Stimulated activated naive CD8-positive, alpha-beta T cell treated with anti-CD3 and anti-CD28 coated beads, Interleukin-15, Interleukin-2, amounts not matched to agents 100 ng/mL and 50 ng/mL, for 24 hours (primary cell): ENCODE measurements around the gene ZNHIT1.
A peak's percentile ranks its signal among the peaks of the same experiment; 100 is the strongest.
"Not testable (repeated sequence)": the region's sequence is repeated elsewhere in the genome, so short reads cannot be mapped to it uniquely, and the experiment has no call there.

Experiments
- H3K27ac Mint-ChIP-seq: one replicate; pipeline ENCODE4 v1.8.0; 2021; ENCODE audit warnings: mild to moderate bottlenecking, mixed read lengths
- H3K27me3 Mint-ChIP-seq: one replicate; pipeline ENCODE4 v1.8.0; 2021; ENCODE audit warnings: mixed read lengths
- H3K36me3 Mint-ChIP-seq: one replicate; pipeline ENCODE4 v1.8.0; 2021; ENCODE audit warnings: low read depth, mixed read lengths
- H3K4me1 Mint-ChIP-seq: one replicate; pipeline ENCODE4 v1.8.0; 2021; ENCODE audit warnings: low read depth, mixed read lengths
- H3K4me3 Mint-ChIP-seq: one replicate; pipeline ENCODE4 v1.8.0; 2021; ENCODE audit warnings: mild to moderate bottlenecking, mixed read lengths
- H3K9me3 Mint-ChIP-seq: one replicate; pipeline ENCODE4 v1.8.0; 2021; ENCODE audit warnings: mixed read lengths

Gene ZNHIT1

GRCh38 chr7:101202603-101202918, 15.4 kb upstream of the ZNHIT1 start:
- H3K27ac Mint-ChIP-seq, result no peak overlapping the region
- no peak overlapping the region for H3K4me3 Mint-ChIP-seq
- H3K4me1 Mint-ChIP-seq, result peaks cover 12% of the 10 kb centered on the region
- H3K36me3 Mint-ChIP-seq, result no peaks in the 10 kb centered on the region
- no peaks in the 10 kb centered on the region for H3K9me3 Mint-ChIP-seq
- peaks cover 31% of the 10 kb centered on the region for H3K27me3 Mint-ChIP-seq

- Mint-ChIP-seq H3K4me1 (peaks cover 12% of the 10 kb centered on the region), H3K4me3 (peak overlapping the region; percentile 24), H3K27me3 (peaks cover 29% of the 10 kb centered on the region)
- H3K9me3 Mint-ChIP-seq, H3K27ac Mint-ChIP-seq, H3K36me3 Mint-ChIP-seq: not testable (repeated sequence)
These were observed 13.9 kb upstream of the ZNHIT1 start for GRCh38 chr7:101203740-101204738.

- Mint-ChIP-seq H3K4me1 (peaks cover 8% of the 10 kb centered on the region), H3K27me3 (peaks cover 19% of the 10 kb centered on the region), H3K9me3 (no peaks in the 10 kb centered on the region), H3K27ac (no peak overlapping the region), H3K4me3 (no peak overlapping the region), H3K36me3 (peaks cover 4% of the 10 kb centered on the region)
These were observed 11.9 kb upstream of the ZNHIT1 start for GRCh38 chr7:101205901-101206664.

GRCh38 chr7:101206665-101207042, 11.3 kb upstream of the ZNHIT1 start:
- Mint-ChIP-seq H3K4me1 (peaks cover 8% of the 10 kb centered on the region), H3K4me3 (no peak overlapping the region), H3K27ac (no peak overlapping the region), H3K9me3 (no peaks in the 10 kb centered on the region), H3K27me3 (peaks cover 15% of the 10 kb centered on the region), H3K36me3 (peaks cover 4% of the 10 kb centered on the region)

- H3K4me3 Mint-ChIP-seq, result no peak overlapping the region
- H3K36me3 Mint-ChIP-seq, result peaks cover 4% of the 10 kb centered on the region
- H3K4me1 Mint-ChIP-seq, result peaks cover 8% of the 10 kb centered on the region
- no peaks in the 10 kb centered on the region for H3K9me3 Mint-ChIP-seq
- H3K27ac Mint-ChIP-seq, result no peak overlapping the region
- H3K27me3 Mint-ChIP-seq, result peaks cover 12% of the 10 kb centered on the region
These were observed 10.5 kb upstream of the ZNHIT1 start for GRCh38 chr7:101207459-101207858.

GRCh38 chr7:101208794-101209193, 9.2 kb upstream of the ZNHIT1 start:
- peaks cover 6% of the 10 kb centered on the region for H3K4me1 Mint-ChIP-seq
- H3K9me3 Mint-ChIP-seq, result no peaks in the 10 kb centered on the region
- H3K27me3 Mint-ChIP-seq, result peaks cover 3% of the 10 kb centered on the region
- no peak overlapping the region for H3K4me3 Mint-ChIP-seq
- H3K36me3 Mint-ChIP-seq, result peaks cover 4% of the 10 kb centered on the region
- H3K27ac Mint-ChIP-seq, result no peak overlapping the region

- no peaks in the 10 kb centered on the region for H3K27me3 Mint-ChIP-seq
- no peak overlapping the region for H3K4me3 Mint-ChIP-seq
- H3K27ac Mint-ChIP-seq, result no peak overlapping the region
- no peaks in the 10 kb centered on the region for H3K9me3 Mint-ChIP-seq
- peaks cover 9% of the 10 kb centered on the region for H3K36me3 Mint-ChIP-seq
- peaks cover 5% of the 10 kb centered on the region for H3K4me1 Mint-ChIP-seq
These were observed 7.8 kb upstream of the ZNHIT1 start for GRCh38 chr7:101210143-101210542.

GRCh38 chr7:101211501-101211900, 6.5 kb upstream of the ZNHIT1 start:
- Mint-ChIP-seq H3K4me3 (no peak overlapping the region), H3K9me3 (no peaks in the 10 kb centered on the region), H3K4me1 (peaks cover 7% of the 10 kb centered on the region), H3K27ac (no peak overlapping the region), H3K27me3 (no peaks in the 10 kb centered on the region), H3K36me3 (peaks cover 13% of the 10 kb centered on the region)

- Mint-ChIP-seq H3K27me3 (no peaks in the 10 kb centered on the region), H3K9me3 (no peaks in the 10 kb centered on the region), H3K27ac (no peak overlapping the region), H3K36me3 (peaks cover 13% of the 10 kb centered on the region), H3K4me3 (no peak overlapping the region), H3K4me1 (peaks cover 10% of the 10 kb centered on the region)
These were observed 6.0 kb upstream of the ZNHIT1 start for GRCh38 chr7:101212014-101212413.

GRCh38 chr7:101216001-101216859, 1.7 kb upstream of the ZNHIT1 start:
- peaks cover 38% of the 10 kb centered on the region for H3K4me1 Mint-ChIP-seq
- H3K27ac Mint-ChIP-seq, result peak overlapping the region; percentile 72
- H3K4me3 Mint-ChIP-seq, result peak overlapping the region; percentile 96
- no peaks in the 10 kb centered on the region for H3K27me3 Mint-ChIP-seq
- H3K9me3 Mint-ChIP-seq, result no peaks in the 10 kb centered on the region
- peaks cover 9% of the 10 kb centered on the region for H3K36me3 Mint-ChIP-seq

GRCh38 chr7:101216860-101217387, 1.0 kb upstream of the ZNHIT1 start:
- H3K36me3 Mint-ChIP-seq, result peaks cover 14% of the 10 kb centered on the region
- peaks cover 38% of the 10 kb centered on the region for H3K4me1 Mint-ChIP-seq
- H3K9me3 Mint-ChIP-seq, result no peaks in the 10 kb centered on the region
- H3K27ac Mint-ChIP-seq, result peak overlapping the region; percentile 72
- H3K27me3 Mint-ChIP-seq, result no peaks in the 10 kb centered on the region
- peak overlapping the region; percentile 96 for H3K4me3 Mint-ChIP-seq

GRCh38 chr7:101218236-101219125, 516 bp downstream of the ZNHIT1 start:
- H3K27ac Mint-ChIP-seq, result peak overlapping the region; percentile 88
- no peaks in the 10 kb centered on the region for H3K9me3 Mint-ChIP-seq
- H3K36me3 Mint-ChIP-seq, result peaks cover 14% of the 10 kb centered on the region
- no peaks in the 10 kb centered on the region for H3K27me3 Mint-ChIP-seq
- H3K4me3 Mint-ChIP-seq, result peak overlapping the region; percentile 96
- H3K4me1 Mint-ChIP-seq, result peaks cover 38% of the 10 kb centered on the region

- H3K36me3 Mint-ChIP-seq, result peaks cover 24% of the 10 kb centered on the region
- H3K27me3 Mint-ChIP-seq, result no peaks in the 10 kb centered on the region
- H3K4me1 Mint-ChIP-seq, result peaks cover 38% of the 10 kb centered on the region
- no peaks in the 10 kb centered on the region for H3K9me3 Mint-ChIP-seq
- H3K4me3 Mint-ChIP-seq, result no peak overlapping the region
- H3K27ac Mint-ChIP-seq, result no peak overlapping the region
These were observed 2.3 kb downstream of the ZNHIT1 start for GRCh38 chr7:101220295-101220694.
